A673 (cell line): ENCODE measurements around the gene CYP1B1. TPM values are rescaled to one million over a fixed set of nuclear protein-coding genes. Genes with fewer than 3 reads are reported as not detected.

Experiments used
- BruUV-seq: library from RNA; stranded (reverse); fragments of 400-500 nt; replicated peaks from 2 replicates; lab custom pipeline; 2021; lab: Mats Ljungman, UMichigan
- CTCF ChIA-PET: fragments of 300-600 bp; sonication (Branson Sonifier 250); formaldehyde crosslinking; loops from one replicate; lab custom pipeline; 2022; ENCODE audit warnings: antibody characterized with exemption; lab: Charles Lee
- POLR2A ChIA-PET: fragments of 300-600 bp; sonication (Branson Sonifier 250); formaldehyde crosslinking; loops from one replicate; lab custom pipeline; 2022; ENCODE audit warnings: antibody characterized with exemption; ENCODE audit not compliant: low non-redundant PET; lab: Charles Lee
- DNase-seq: peaks from one replicate; pipeline ENCODE4 v3.0.0-alpha.2; 2015; ENCODE audit warnings: low spot score
- H3K27ac ChIP-seq: fragments of 200-600 bp; sonication (generic); 2 replicates; pipeline ENCODE4 v1.5.1; 2016; ENCODE audit warnings: mixed run types, low read depth, mild to moderate bottlenecking, mixed read lengths, antibody characterized with exemption, low read length; ENCODE audit not compliant: poor library complexity, severe bottlenecking
- H3K27me3 ChIP-seq: fragments of 200-600 bp; sonication (generic); replicated peaks from 2 replicates; pipeline ENCODE4 v1.6.1; 2017; ENCODE audit warnings: mixed run types, low read depth, mild to moderate bottlenecking, mixed read lengths, antibody characterized with exemption, low read length; ENCODE audit not compliant: insufficient read depth, poor library complexity
- H3K36me3 ChIP-seq: fragments of 200-600 bp; sonication (generic); 2 replicates; pipeline ENCODE4 v1.6.1; 2016; ENCODE audit warnings: mixed run types, mild to moderate bottlenecking, mixed read lengths, antibody characterized with exemption, low read length; ENCODE audit not compliant: insufficient read depth, poor library complexity, severe bottlenecking
- H3K4me1 ChIP-seq: fragments of 200-600 bp; sonication (generic); 2 replicates; pipeline ENCODE4 v1.6.1; 2017; ENCODE audit warnings: mixed run types, mild to moderate bottlenecking, mixed read lengths, antibody characterized with exemption, low read length; ENCODE audit not compliant: insufficient read depth, poor library complexity, severe bottlenecking
- H3K4me3 ChIP-seq: fragments of 200-600 bp; sonication (generic); 2 replicates; pipeline ENCODE4 v1.5.1; 2016; ENCODE audit warnings: low read depth, mixed run types, mild to moderate bottlenecking, mixed read lengths, low read length; ENCODE audit not compliant: poor library complexity, severe bottlenecking
- H3K9me3 ChIP-seq: fragments of 200-600 bp; sonication (generic); 2 replicates; pipeline ENCODE4 v1.6.1; 2016; ENCODE audit warnings: mixed run types, low read depth, mild to moderate bottlenecking, mixed read lengths, antibody characterized with exemption, low read length; ENCODE audit not compliant: poor library complexity, severe bottlenecking
- CTCF ChIP-seq: fragments of 300-800, 200-600 bp; sonication (generic); conservative IDR thresholded peaks from 2 replicates; pipeline ENCODE4 v1.5.1; 2017; ENCODE audit warnings: low read depth, mild to moderate bottlenecking, antibody characterized with exemption, low read length, moderate library complexity, mixed read lengths
- EZH2 ChIP-seq: fragments of 200-600 bp; sonication (generic); IDR thresholded peaks from 2 replicates; pipeline ENCODE4 v1.6.1; 2017; ENCODE audit warnings: borderline replicate concordance, low read depth, mild to moderate bottlenecking, mixed read lengths, antibody characterized with exemption, low read length; ENCODE audit not compliant: poor library complexity, severe bottlenecking
- intact Hi-C: fragments of 100-400 bp; cut with micrococcal nuclease; formaldehyde crosslinking; loops from one replicate; pipeline ENCODE4 v1.10.0; 2022; ENCODE audit not compliant: unreplicated experiment
- total RNA-seq: library from RNA; stranded (reverse); gene quantifications from 2 replicates; pipeline ENCODE4 v1.2.3, GENCODE V29; 2021

Gene CYP1B1
- total RNA-seq, 1 experiment from 2014 or later: 0.92 TPM

GRCh38 chr2:38030635-38031355, 45.2 kb downstream of the CYP1B1 start:
- intact Hi-C loops: no loop called here
- BruUV-seq: no TSS peak
- TF ChIP-seq EZH2: no peak
- no peak for TF ChIP-seq CTCF
- Histone ChIP-seq H3K36me3 (no peaks in the 10 kb centered on the region), H3K4me1 (no peaks in the 10 kb centered on the region), H3K9me3 (no peaks in the 10 kb centered on the region), H3K4me3 (no peak overlapping the region), H3K27ac (no peak overlapping the region), H3K27me3 (peaks cover 14% of the 10 kb centered on the region)
- no peak for DNase-seq
- CTCF ChIA-PET: no interaction called here
- POLR2A ChIA-PET: no interaction called here

- H3K36me3 ChIP-seq: no peaks in the 10 kb centered on the region
- POLR2A ChIA-PET: no interaction called here
- CTCF ChIA-PET: no interaction called here
- H3K27me3 ChIP-seq: peaks cover 15% of the 10 kb centered on the region
- H3K4me3 ChIP-seq: no peak overlapping the region
- no TSS peak for BruUV-seq
- H3K27ac ChIP-seq: no peak overlapping the region
- intact Hi-C loops: no loop called here
- H3K9me3 ChIP-seq: no peaks in the 10 kb centered on the region
- no peak for DNase-seq
- H3K4me1 ChIP-seq: no peaks in the 10 kb centered on the region
- TF ChIP-seq CTCF (no peak), EZH2 (no peak)
Measured at GRCh38 chr2:38029512-38029911, 46.4 kb downstream of the CYP1B1 start.

- Histone ChIP-seq H3K27me3 (peaks cover 15% of the 10 kb centered on the region), H3K36me3 (no peaks in the 10 kb centered on the region), H3K27ac (no peak overlapping the region), H3K4me3 (no peak overlapping the region), H3K9me3 (no peaks in the 10 kb centered on the region), H3K4me1 (no peaks in the 10 kb centered on the region)
- POLR2A ChIA-PET: no interaction called here
- DNase-seq: no peak
- CTCF ChIA-PET: no interaction called here
- intact Hi-C loops: no loop called here
- BruUV-seq: no TSS peak
- no peak for TF ChIP-seq CTCF
- no peak for TF ChIP-seq EZH2
Measured at GRCh38 chr2:38028829-38029228, 47.1 kb downstream of the CYP1B1 start.
